Measurements from ENCODE around the gene DLX4.

The DLX4 gene

GRCh38 chr17:49969134-49969759, at the start of gene DLX4:
Gene DLX4 (plus strand): TSS chr17:49969190. CDS start chr17:49969469, 279 bp downstream.
- no peak for DNase-seq (ENCODE audit: low spot score)

GRCh38 chr17:49920030-49920769, 48.8 kb upstream of the DLX4 start:
- DNase-seq (ENCODE audit: low spot score) (no peak), FAIRE-seq (peak; percentile 13)

More at GRCh38 chr17:49969134-49969759, at the start of gene DLX4:
- no peak for FAIRE-seq

- no peak for FAIRE-seq
- DNase-seq (ENCODE audit: low spot score), result no peak
Measured at GRCh38 chr17:49922095-49922494, 46.9 kb upstream of the DLX4 start.

GRCh38 chr17:49924116-49924515, 44.9 kb upstream of the DLX4 start:
- no peak for DNase-seq (ENCODE audit: low spot score)
- no peak for FAIRE-seq

- DNase-seq (ENCODE audit: low spot score) (no peak), FAIRE-seq (no peak)
Measured at GRCh38 chr17:49924589-49924988, 44.4 kb upstream of the DLX4 start.

- DNase-seq (ENCODE audit: low spot score) (no peak), FAIRE-seq (no peak)
Measured at GRCh38 chr17:49925921-49926320, 43.1 kb upstream of the DLX4 start.

- DNase-seq (ENCODE audit: low spot score), result no peak
Measured at GRCh38 chr17:49926886-49927285, 42.1 kb upstream of the DLX4 start.

GRCh38 chr17:49928126-49928800, 40.7 kb upstream of the DLX4 start:
- DNase-seq (ENCODE audit: low spot score) (no peak), FAIRE-seq (no peak)

More at GRCh38 chr17:49926886-49927285, 42.1 kb upstream of the DLX4 start:
- peak; percentile 17 for FAIRE-seq

GRCh38 chr17:49928837-49929475, 40.0 kb upstream of the DLX4 start:
- FAIRE-seq (peak; percentile 90), DNase-seq (ENCODE audit: low spot score) (peak; percentile 75)

GRCh38 chr17:49930880-49931279, 38.1 kb upstream of the DLX4 start:
- no peak for FAIRE-seq

GRCh38 chr17:49931416-49932137, 37.4 kb upstream of the DLX4 start:
- FAIRE-seq, result no peak
- DNase-seq (ENCODE audit: low spot score), result no peak

More at GRCh38 chr17:49930880-49931279, 38.1 kb upstream of the DLX4 start:
- DNase-seq (ENCODE audit: low spot score), result no peak

GRCh38 chr17:49932138-49932723, 36.8 kb upstream of the DLX4 start:
- FAIRE-seq (no peak), DNase-seq (ENCODE audit: low spot score) (no peak)

GRCh38 chr17:49932901-49933300, 36.1 kb upstream of the DLX4 start:
- no peak for FAIRE-seq
- DNase-seq (ENCODE audit: low spot score), result no peak

- DNase-seq (ENCODE audit: low spot score) (no peak), FAIRE-seq (no peak)
Measured at GRCh38 chr17:49935526-49936210, 33.3 kb upstream of the DLX4 start.

- DNase-seq (ENCODE audit: low spot score) (no peak), FAIRE-seq (no peak)
Measured at GRCh38 chr17:49936386-49936785, 32.6 kb upstream of the DLX4 start.

- FAIRE-seq (no peak), DNase-seq (ENCODE audit: low spot score) (no peak)
Measured at GRCh38 chr17:49939318-49939717, 29.7 kb upstream of the DLX4 start.

GRCh38 chr17:49941427-49941826, 27.6 kb upstream of the DLX4 start:
- DNase-seq (ENCODE audit: low spot score) (no peak), FAIRE-seq (no peak)

GRCh38 chr17:49942947-49943346, 26.0 kb upstream of the DLX4 start:
- DNase-seq (ENCODE audit: low spot score) (no peak), FAIRE-seq (no peak)

GRCh38 chr17:49944273-49944870, 24.6 kb upstream of the DLX4 start:
- no peak for FAIRE-seq

GRCh38 chr17:49946208-49946607, 22.8 kb upstream of the DLX4 start:
- FAIRE-seq (no peak), DNase-seq (ENCODE audit: low spot score) (no peak)

More at GRCh38 chr17:49944273-49944870, 24.6 kb upstream of the DLX4 start:
- no peak for DNase-seq (ENCODE audit: low spot score)
